NCI-H2107 treated with DMSO at 0.1 percent for 48 hours (cell line): Measurements from ENCODE around the gene OBSCN.
"Not testable (repeated sequence)": the region's sequence is repeated elsewhere in the genome, so short reads cannot be mapped to it uniquely, and the experiment has no call there.

Experiments
- DNase-seq: peaks from one replicate; lab custom pipeline; 2025; ENCODE audit not compliant: unreplicated experiment; lab: John Stamatoyannopoulos, UW

OBSCN gene

DNA sequence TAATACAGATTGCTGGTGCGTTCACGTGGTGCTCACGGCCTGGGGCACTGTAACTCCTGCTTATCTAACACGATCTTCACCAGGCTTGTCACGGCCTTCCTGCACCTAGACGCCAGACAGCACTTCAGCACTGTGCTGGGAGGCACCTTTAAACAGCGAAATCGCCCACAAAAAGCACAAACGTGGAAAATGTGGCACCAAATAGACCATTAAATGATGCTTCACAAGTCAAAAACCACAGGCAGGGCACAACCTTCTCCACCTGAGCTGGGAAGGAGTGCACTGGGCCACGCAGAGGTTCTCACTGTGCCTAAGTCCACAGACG lies 22.2 kb upstream of the OBSCN start:
- no peak for DNase-seq

DNA sequence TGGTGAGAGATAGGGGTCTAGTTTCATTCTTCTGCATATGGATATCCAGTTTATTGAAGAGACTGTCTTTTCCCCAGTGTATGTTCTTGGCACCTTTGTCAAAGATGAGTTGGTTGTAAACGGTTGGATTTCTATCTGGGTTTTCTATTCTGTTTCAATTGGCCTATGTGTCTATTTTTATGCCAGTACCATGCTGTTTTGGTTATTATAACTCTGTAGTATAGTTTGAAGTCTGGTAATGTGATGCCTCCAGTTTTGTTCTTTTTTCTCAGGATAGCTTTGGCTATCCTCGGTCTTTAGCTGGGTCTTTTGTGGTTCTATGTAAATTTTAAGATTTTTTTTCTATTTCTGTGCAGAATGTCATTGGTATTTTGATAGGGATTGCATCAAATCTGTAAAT lies 19.6 kb upstream of the OBSCN start:
- not testable (repeated sequence) for DNase-seq

DNA sequence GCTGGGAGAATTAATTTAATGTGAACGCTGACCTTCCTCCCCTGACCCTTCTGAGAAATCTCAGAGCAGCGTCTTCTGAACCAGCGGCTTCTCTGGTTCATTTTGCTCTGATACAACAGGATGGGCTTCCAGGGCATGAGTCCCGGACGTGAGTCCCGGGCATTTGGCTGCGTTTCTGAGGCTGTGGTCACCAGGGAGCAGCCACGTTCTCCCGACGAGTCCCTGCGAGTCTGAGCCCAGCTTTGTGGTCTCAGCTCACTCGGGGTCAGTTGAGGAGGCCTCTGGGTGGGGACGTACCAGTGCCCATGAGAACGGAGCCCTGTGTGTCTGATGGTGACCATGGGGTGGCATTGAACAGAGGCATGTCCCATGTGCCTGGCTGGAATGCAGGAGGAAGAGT lies 17.7 kb upstream of the OBSCN start:
- DNase-seq = no peak

DNA sequence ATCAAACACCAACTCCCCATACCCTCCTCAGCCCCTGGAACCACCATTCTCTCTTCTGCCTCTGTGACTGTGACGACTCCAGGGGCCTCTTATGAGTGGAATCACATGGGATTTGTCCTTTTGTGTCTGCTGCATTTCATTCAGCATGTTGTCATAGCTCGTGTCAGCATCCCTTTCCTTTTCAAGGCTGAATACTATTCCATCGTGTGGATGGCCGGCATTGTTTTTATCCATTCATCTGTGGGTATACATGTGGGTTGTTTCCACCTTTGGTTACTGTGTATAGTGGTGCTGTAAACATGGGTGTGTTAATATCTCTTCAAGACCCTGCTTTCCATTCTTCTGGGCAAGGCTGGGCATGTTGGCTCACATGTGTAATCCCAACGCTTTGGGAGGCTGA lies 17.1 kb upstream of the OBSCN start:
- DNase-seq = no peak

DNA sequence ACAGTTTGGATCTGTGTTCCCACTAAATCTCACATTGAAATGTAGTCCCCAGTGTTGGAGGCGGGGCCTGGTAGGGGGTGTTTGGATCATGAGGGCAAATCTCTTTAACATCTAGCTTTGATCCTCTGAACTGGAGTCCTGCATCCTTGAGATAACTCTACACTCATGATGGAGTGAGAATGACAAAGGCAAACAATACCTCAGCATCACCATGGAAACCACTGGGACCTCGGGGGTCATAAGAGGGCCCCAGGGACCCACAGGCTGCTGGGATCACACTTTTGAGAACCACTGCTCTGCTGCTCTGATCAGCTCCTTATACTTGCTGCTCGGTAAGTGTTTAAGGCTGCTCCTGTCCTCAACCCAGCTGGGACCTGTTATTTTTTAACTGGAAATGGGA lies 13.4 kb upstream of the OBSCN start:
- no peak for DNase-seq

DNA sequence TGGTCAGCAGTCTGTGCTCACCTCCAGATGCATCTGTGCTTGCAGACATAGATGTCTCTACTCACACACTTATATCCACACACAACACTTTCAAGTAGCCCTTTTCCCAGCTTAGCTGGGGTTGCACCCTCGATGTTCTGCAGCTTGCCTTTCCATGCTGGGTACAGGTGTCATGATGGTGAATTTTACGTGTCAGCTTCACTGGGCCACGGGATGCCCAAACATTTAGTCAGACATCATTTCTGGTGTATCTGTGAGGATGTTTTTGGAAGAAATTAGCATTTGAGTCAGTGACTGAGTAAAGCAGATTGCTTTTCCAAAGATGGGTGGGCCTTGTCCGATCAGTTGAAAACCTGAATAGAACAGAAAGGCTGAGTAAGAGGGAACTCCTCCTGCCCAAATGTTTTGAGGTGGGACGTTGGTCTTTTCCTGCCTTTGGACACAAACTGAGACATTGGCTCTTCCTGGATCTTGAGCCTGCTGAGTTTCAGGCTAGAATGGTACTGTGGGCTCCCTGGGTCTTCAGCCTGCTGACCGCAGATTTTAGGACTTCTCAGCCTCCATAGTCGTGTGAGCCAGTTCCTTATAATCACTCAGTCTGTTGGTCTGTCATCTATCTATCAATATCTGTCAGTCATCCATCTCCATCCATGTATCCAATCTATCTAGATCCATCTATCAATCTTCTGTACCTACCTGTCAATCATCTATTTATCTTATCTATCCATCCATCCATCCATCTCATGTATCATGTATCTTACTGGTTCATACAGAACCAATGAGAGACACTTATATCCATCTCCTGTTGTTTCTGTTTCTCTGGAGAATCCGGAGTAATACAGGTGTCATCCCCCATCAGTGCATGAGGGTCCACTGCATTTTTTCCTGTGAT lies 12.7 kb upstream of the OBSCN start:
- DNase-seq = no peak

DNA sequence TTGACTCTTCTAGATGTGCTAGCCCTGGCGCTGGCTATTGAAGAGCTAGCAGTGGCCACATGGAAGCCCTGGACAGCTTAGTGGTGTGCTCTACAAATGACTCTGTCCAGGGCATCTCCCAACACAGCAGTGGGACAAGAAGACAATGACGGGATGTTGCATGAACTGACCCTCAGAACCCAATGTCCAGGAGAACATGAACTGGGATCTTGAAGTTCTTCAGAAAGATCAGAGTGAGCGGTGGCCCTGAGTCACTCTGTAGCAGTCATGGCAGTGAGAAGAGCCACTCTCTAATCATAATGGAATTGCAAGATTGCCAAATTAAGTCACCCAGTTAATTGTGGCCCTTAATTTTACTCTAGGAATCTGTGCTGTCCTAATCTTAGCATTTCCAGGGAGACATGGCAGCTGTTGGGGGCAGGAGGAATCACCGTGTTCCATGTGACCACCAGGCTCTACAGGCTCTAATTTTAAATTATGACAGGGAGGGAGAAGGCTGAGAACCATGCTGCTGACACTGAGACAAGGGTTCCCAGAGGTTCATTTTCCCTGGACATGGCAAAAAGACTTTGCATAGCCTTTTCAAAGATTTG lies 10.2 kb upstream of the OBSCN start:
- no peak for DNase-seq

DNA sequence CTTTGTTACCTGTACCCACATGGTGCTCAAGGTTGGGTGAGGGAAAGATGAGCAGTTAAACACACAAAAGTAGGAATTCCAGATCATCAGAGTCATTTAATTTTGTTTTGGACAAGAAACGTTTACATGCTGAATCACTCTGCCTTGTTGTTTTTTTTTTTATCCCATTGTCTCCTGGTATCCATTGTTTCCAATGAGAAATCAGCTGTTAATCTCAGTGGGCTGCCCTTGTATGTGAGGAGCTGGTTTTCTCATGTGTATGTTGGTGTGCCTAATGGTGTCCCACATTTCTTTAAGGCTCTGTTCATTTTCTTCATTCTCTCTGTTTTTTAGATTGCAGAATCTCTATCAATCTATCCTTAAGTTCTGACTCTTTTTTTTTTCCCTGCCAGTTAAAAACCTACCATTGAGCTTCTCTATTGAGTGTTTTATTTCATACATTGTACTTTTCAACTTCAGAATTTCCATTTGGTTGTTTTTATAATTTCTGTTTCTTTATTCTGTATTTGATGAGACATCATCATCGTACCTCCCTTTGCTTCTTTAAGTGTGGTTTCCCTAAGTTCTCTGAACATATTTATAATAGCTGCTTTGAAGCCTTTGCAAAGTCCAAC lies 8.8 kb upstream of the OBSCN start:
- no peak for DNase-seq

DNA sequence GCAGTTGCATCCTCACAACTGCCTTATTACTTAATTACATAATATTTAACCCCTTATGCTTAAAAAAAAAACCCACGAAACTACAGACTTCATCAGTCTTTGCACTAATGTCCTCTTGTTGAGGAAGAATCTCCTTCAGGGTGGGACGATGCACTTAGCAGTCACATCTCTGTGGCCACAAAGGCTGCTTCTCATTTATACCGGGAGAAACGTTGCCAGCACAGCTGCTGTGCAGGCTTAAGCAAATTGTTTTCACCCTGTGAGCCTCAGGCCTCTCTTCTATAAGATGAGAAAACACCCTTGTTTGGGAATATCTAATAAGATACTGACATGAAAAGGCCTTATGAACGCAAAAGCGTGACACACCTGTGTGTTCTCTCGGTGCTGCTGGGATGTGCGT lies 2.9 kb upstream of the OBSCN start:
- DNase-seq = no peak

DNA sequence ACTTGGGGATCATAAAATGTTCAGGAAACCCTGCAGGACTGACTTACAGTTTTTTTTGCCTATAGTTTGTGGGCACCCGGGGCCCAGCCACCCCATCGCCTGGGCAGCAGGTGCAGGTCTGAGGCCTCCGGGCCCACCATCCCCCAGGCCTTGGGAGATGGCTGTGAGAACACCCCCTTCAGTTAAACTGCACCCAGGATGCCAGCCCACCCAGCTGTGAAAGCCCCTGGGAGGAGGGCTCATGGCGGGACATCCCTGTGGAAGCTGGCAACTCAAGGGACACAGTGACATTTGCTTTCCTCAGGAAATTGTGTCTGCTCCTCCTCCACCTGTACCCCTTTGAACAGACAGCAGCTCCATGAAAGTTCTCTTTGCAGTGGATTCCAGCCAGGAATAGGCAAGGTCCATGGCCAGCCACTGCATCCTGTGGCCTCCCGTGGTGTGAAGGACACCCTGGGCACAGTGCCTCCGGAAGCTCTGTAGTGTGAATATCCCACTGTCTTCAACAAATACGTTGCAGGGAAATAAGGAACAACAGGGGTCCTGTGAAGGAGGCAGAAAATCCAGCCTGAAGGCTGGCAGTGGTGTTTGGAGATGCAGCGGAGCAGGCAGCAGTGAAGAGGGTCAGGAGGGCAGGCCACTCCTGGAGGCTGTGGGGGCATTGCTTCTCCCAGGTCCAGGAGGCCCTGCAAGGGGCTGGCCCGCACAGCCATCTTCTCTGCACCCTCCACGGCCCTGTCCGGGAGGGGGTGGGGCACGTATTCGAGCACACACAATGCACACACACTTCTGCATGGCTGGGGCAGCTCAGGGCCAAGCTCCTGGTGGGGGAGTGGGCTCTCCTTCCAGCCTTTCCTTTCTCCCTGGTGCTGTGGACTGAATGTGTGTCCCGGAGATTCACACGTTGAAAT lies 2.1 kb upstream of the OBSCN start:
- DNase-seq = no peak

DNA sequence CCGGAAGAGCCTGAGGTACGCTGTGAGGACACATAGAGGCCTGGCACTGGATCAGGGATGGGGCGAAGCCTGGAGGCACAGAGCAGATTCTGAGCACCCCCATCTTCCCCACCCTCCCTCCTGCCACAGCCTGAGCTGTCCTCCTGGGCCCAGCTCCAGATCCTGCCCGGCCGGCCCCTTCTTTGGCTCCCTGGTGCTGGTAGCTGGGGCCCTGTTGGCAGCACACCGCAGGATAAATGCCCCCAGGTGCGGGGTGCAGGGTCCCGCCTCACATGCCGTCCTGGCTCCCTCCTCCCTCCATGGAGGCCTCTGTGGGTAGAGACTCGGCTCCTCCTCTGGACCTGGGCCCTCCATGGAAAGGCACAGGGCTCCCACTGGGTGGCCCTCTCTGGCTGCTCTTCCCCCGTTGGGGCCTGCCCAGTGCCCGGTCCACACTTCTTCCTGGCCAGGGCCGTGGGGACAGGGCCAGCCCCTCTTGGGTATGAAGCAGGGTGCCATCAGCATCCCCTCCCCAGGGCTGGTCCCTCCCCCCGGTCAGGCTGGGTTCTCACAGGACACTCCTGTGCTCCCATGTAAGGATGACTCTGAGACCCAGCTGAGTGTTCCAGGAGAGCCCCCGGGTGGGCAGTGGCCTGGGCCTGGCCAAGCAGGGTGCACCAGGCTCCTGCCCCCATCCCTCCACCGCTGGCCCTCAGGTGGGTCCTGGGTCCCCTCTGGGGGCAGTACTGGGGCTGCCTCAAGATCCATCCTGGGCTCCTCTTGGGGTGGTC lies 1.1 kb upstream of the OBSCN start:
- no peak for DNase-seq

DNA sequence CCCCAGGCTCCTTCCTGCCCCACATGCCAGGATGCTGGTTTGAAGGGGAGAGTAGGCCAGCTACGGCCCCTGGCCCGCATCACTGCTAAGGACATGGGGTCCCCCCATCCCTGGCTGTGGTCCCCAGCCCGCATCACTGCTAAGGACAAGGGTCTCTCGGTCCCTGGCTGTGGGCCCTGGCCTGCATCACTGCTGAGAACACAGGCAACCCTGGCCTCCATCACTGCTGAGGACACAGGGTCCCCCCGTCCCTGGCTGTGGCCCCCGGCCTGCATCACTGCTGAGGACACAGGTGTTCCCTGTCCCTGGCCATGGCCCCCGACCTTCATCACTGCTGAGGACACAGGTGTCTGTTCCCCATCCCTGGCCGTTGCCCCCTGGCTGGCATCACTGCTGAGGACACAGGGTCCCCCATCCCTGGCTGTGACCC lies 448 bp upstream of the OBSCN start:
- DNase-seq = no peak

DNA sequence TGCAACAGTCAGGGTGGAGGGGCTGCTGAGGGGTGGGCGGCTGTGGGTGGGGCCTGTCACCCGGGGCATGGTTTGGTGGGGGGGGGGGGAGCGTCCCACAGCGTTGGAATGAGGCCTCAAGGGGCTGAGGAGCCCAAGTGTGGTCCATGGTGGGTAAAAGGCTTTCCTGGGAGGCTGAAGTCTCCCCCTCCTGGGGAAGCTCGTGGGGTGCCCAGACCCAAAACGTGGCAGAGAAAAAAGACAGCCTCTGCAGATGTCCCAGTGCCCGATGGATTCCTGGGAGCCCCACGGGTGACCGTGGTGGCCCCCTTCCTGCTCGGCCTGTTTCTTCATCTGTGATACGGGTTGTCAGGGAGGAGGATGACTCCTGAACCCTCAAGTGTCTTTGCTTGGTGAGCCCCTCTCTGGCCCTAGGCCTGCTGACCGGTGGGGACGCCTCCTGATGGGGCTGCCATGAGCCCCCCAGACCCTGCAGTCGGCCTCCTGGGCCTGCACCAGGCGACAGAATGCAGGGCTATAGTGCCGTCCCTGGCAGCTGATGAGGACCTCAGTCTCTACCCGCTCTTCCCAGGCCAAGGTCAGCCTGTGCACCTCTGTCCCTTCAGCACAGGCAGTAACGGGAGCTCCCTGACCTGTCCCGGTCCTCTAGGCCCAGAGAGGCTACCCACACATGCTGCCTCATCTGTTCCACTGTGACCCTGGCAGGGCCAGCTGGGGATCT lies 1.1 kb downstream of the OBSCN start:
- DNase-seq = no peak

DNA sequence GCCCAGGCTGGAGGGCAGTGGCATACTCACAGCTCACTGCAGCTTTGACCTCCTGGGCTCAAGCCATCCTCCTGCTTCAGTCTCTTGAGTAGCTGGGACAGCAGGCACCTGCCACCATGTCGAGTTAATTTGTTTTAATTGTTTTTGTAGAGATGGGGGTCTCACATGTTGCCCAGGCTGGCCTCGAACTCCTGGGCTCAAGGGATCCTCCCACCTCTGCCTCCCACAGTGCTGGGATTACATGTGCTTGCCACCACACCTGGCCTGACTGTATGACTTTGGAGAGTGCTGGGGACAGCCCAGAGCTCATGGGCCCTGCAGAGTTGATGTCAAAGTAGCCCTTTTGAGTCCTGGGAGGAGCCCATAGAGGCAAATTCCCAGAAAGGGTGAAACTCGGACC lies 1.8 kb downstream of the OBSCN start:
- no peak for DNase-seq

DNA sequence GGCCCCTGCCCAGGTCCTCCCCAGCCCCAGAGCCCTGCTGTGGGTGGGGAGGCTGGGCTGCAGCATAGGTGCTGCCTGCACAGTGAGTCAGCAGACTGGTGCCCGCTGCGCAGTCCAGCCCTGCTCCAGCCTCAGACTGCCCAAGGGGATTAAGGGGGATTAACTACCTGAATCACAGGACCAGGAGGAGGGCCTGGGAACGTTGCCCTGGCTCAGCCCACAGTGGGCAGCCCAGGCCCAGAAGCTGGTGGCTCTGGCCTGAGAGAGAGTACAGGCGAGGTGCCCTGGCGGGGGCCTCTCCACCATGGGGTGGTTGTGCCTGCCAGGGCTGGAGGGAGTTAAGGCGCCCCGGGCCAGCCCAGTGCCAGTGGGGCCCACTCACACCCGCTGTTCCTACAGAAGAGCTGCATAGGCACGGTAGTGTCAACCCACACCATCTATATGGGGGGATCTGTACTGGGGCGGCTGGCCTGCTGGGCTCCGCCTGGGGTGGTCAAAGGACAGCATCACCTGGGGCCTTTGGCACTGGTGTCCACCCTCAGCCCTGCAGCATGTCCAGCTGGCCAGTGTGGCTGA lies 2.3 kb downstream of the OBSCN start:
- DNase-seq = no peak

DNA sequence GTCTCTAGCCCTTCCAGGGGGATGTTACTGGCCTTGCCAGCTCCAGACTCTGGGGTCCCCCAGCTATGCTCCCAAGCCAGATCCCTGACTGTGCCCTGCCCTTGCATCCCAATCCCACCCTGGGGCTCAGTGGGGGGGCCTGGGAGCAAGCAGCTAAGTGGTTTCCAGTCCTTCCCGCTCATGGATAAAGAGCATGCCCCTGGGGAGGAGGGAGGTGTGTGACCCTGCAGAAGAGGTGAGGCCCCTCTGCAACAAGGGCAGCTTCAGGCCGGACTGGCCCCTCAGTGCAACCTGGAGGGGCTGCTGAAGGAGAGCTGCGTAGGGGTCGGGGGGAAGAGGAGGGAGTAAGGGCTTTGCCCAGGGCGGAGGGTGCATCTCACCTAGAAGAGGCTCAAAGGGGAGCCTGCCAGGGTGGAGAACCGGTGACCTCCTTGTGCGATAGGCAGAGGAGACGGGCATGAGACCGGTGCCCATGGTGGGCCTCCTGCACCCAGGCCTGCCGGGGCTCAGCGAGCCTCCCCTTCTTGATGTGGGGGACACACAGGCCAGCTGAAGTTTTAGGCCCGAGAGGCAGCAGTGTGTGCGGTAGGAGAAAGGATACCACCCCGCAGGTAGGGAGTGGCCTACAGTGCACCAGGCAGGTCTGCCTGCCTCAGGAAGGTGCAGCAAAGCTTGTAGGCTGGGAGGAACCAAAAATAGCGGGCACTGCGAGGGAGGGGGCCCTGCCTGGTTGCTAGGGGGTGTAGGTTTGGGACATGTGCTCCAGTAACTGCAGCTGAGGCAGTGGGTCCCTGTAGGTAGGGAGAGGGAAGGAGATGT lies 3.1 kb downstream of the OBSCN start:
- DNase-seq = no peak

DNA sequence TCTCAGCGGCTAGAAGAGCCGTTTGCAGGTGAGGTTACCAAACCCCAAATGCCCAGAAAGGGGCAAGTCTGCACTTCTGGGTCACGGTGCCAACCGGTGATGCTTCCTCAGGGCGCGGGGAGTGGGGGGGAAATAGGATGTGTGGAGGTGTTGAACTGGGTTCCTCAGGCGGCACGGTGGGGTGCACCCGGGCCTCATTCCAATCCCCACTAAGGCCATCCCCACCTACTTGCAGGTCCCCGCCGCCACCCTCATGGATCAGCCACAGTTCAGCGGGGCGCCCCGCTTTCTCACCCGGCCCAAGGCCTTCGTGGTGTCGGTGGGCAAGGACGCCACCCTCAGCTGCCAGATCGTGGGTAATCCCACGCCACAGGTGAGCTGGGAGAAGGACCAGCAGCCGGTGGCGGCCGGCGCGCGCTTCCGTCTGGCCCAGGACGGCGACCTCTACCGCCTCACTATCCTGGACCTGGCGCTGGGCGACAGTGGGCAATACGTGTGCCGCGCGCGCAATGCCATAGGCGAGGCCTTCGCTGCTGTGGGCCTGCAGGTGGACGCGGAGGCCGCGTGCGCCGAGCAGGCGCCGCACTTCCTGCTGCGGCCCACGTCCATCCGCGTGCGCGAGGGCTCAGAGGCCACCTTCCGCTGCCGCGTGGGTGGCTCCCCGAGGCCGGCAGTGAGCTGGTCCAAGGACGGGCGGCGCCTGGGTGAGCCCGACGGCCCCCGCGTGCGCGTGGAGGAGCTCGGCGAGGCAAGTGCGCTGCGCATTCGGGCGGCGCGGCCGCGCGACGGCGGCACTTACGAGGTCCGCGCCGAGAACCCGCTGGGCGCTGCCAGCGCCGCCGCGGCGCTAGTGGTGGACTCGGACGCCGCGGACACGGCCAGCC lies 3.9 kb downstream of the OBSCN start:
- DNase-seq = no peak

DNA sequence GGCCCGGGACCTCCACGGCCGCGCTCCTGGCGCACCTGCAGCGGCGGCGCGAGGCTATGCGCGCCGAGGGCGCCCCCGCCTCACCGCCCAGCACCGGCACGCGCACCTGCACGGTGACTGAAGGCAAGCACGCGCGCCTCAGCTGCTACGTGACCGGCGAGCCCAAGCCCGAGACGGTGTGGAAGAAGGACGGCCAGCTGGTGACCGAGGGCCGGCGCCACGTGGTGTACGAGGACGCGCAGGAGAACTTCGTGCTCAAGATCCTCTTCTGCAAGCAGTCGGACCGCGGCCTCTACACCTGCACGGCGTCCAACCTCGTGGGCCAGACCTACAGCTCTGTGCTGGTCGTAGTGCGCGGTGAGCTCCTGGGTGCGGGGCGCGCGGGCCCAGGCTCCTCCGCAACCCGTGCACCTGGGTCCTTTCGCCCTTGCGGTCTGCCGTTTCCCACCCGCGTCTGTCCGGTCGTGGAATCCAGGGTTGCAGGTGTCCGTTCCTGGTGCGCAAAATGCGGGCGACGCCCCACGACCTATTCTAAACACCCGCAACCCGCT lies 4.6 kb downstream of the OBSCN start:
- DNase-seq = no peak
